Adrenal gland (tissue), 5 donors: ENCODE results near the gene ATP5MC2.

Source experiments
- POLR2A ChIP-seq, 2 donors: fragments of 450-650 bp; IDR thresholded peaks; one replicate each; pipeline ENCODE4 v1.6.1; 2017; ENCODE audit warnings: antibody characterized with exemption in 2 of 2, mild to moderate bottlenecking in 2 of 2, moderate library complexity in 1 of 2
- TF ChIP-seq, protein P1 (sequence below), 6 experiments: fragments of 450-650 bp in 4 of 6; fragments of 200-600 bp in 2 of 6; sonication (generic) in 1 of 6; IDR thresholded peaks; 1 replicate in 5 of 6; 2 replicates in 1 of 6; pipeline versions ENCODE4 v1.5.1 to v1.8.0; 2016 to 2021; ENCODE audit warnings: antibody characterized with exemption in 6 of 6, mild to moderate bottlenecking in 2 of 6, moderate library complexity in 1 of 6
- donor health status: DM: no; HTN: no; CAD: no.

DNA sequence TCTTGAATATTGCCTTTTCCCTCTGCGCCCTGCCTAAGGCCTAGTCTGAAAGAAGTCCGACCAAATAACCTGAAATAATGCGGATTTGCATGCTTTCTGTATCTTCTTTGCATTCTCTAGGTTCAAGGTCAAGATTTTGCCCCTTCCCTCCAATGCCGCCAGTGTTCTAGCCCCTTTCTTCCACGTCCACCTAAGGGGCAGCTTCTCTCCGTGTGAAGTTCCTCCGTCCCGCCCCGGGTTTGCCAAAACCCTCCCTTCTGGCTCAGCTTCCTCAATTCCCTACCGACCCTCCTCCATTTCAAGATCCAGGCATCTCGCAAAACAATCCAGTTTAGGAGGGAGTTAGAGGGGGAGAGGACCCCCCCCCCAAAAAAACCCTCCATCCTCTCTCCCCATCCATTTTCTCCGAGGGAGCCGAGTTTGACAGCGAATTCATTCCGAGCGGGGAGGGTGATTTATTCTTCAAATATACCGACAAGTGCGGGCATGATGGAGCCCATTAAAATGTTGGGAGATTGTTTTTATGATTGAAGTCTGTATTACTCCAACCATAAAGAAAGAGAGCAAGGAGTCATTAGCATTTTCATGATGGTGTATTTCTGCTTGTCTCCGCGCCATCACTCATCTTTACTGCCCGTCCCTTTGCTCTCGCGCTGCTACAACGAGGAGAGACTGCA is 20.9 kb upstream of the ATP5MC2 start:
- TF ChIP-seq, protein P1, sequence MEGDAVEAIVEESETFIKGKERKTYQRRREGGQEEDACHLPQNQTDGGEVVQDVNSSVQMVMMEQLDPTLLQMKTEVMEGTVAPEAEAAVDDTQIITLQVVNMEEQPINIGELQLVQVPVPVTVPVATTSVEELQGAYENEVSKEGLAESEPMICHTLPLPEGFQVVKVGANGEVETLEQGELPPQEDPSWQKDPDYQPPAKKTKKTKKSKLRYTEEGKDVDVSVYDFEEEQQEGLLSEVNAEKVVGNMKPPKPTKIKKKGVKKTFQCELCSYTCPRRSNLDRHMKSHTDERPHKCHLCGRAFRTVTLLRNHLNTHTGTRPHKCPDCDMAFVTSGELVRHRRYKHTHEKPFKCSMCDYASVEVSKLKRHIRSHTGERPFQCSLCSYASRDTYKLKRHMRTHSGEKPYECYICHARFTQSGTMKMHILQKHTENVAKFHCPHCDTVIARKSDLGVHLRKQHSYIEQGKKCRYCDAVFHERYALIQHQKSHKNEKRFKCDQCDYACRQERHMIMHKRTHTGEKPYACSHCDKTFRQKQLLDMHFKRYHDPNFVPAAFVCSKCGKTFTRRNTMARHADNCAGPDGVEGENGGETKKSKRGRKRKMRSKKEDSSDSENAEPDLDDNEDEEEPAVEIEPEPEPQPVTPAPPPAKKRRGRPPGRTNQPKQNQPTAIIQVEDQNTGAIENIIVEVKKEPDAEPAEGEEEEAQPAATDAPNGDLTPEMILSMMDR (IDR thresholded peaks at IDR 0.05) = no peak
- no peak for TF ChIP-seq POLR2A (IDR thresholded peaks at IDR 0.05)
